ENCODE results near the gene MYO6. TPM values are rescaled to one million over a fixed set of nuclear protein-coding genes. Genes with fewer than 3 reads are reported as not detected.
"Not testable (repeated sequence)": the region's sequence is repeated elsewhere in the genome, so short reads cannot be mapped to it uniquely, and the experiment has no call there.

Gene MYO6
- polyA plus RNA-seq, 6 donors from 2014 or later: 0.05 to 0.16 (median 0.08) TPM; not detected in 3

GRCh38 chr6:75892384-75892783 lies 143.3 kb downstream of the MYO6 start:
- Mint-ChIP-seq H3K9me3 (peaks cover 0 to 1% (median 0%) of the 10 kb centered on the region in 7 donors), H3K4me3 (peak overlapping the region in 1 of 8 donors; percentile 42), H3K36me3 (no peaks in the 10 kb centered on the region), H3K4me1 (no peaks in the 10 kb centered on the region), H3K27me3 (peaks cover 0 to 4% (median 0%) of the 10 kb centered on the region in 3 donors), H3K27ac (no peak overlapping the region)
- DNase-seq (no peak), ATAC-seq (ENCODE audit: low read depth in 2 of 2) (no peak)

GRCh38 chr6:75893058-75893775 lies 144.2 kb downstream of the MYO6 start:
- ATAC-seq (ENCODE audit: low read depth in 2 of 2) (no peak), DNase-seq (no peak)
- peaks cover 0 to 1% (median 0%) of the 10 kb centered on the region in 7 donors for H3K9me3 Mint-ChIP-seq
- H3K36me3 Mint-ChIP-seq: no peaks in the 10 kb centered on the region
- no peaks in the 10 kb centered on the region for H3K4me1 Mint-ChIP-seq
- H3K27ac Mint-ChIP-seq: no peak overlapping the region
- peaks cover 0 to 4% (median 0%) of the 10 kb centered on the region in 3 donors for H3K27me3 Mint-ChIP-seq
- H3K4me3 Mint-ChIP-seq: no peak overlapping the region

- H3K9me3 Mint-ChIP-seq: peaks cover 0 to 1% (median 0%) of the 10 kb centered on the region in 7 donors
- no peak for ATAC-seq (ENCODE audit: low read depth in 2 of 2)
- H3K27me3 Mint-ChIP-seq: peaks cover 0 to 4% (median 0%) of the 10 kb centered on the region in 3 donors
- H3K36me3 Mint-ChIP-seq: no peaks in the 10 kb centered on the region
- H3K27ac Mint-ChIP-seq: peak overlapping the region in 1 of 6 donors; percentile 19
- H3K4me3 Mint-ChIP-seq: no peak overlapping the region
- no peak for DNase-seq
- no peaks in the 10 kb centered on the region for H3K4me1 Mint-ChIP-seq
Observed at GRCh38 chr6:75893776-75894152, 144.7 kb downstream of the MYO6 start.

- ATAC-seq (ENCODE audit: low read depth in 2 of 2) (no peak), DNase-seq (no peak)
- Mint-ChIP-seq H3K4me3 (no peak overlapping the region), H3K4me1 (no peaks in the 10 kb centered on the region), H3K27ac (no peak overlapping the region), H3K27me3 (peaks cover 0 to 4% (median 0%) of the 10 kb centered on the region in 3 donors), H3K36me3 (no peaks in the 10 kb centered on the region), H3K9me3 (peaks cover 0 to 7% (median 0%) of the 10 kb centered on the region in 7 donors)
Observed at GRCh38 chr6:75896526-75896925, 147.5 kb downstream of the MYO6 start.

- not testable (repeated sequence) for H3K27me3 Mint-ChIP-seq; DNase-seq; ATAC-seq (ENCODE audit: low read depth in 2 of 2); H3K27ac Mint-ChIP-seq; H3K4me1 Mint-ChIP-seq; H3K36me3 Mint-ChIP-seq; H3K4me3 Mint-ChIP-seq
- H3K9me3 Mint-ChIP-seq: peaks cover 0 to 13% (median 0%) of the 10 kb centered on the region in 7 donors
Observed at GRCh38 chr6:75900216-75900615, 151.2 kb downstream of the MYO6 start.

GRCh38 chr6:75905129-75905528 lies 156.1 kb downstream of the MYO6 start:
- H3K27me3 Mint-ChIP-seq; H3K4me1 Mint-ChIP-seq; H3K27ac Mint-ChIP-seq; H3K4me3 Mint-ChIP-seq; H3K36me3 Mint-ChIP-seq; ATAC-seq (ENCODE audit: low read depth in 2 of 2); DNase-seq: not testable (repeated sequence)
- peaks cover 0 to 15% (median 0%) of the 10 kb centered on the region in 7 donors for H3K9me3 Mint-ChIP-seq

- Mint-ChIP-seq H3K27me3 (peaks cover 0 to 6% (median 0%) of the 10 kb centered on the region in 3 donors), H3K27ac (no peak overlapping the region), H3K4me1 (no peaks in the 10 kb centered on the region), H3K36me3 (no peaks in the 10 kb centered on the region), H3K9me3 (peaks cover 0 to 9% (median 0%) of the 10 kb centered on the region in 7 donors), H3K4me3 (no peak overlapping the region)
- DNase-seq: no peak
- no peak for ATAC-seq (ENCODE audit: low read depth in 2 of 2)
Observed at GRCh38 chr6:75906871-75907270, 157.8 kb downstream of the MYO6 start.

- Mint-ChIP-seq H3K4me3 (no peak overlapping the region), H3K36me3 (no peaks in the 10 kb centered on the region), H3K27me3 (peaks cover 0 to 8% (median 0%) of the 10 kb centered on the region in 3 donors), H3K27ac (no peak overlapping the region), H3K9me3 (peaks cover 0 to 9% (median 0%) of the 10 kb centered on the region in 7 donors), H3K4me1 (no peaks in the 10 kb centered on the region)
- ATAC-seq (ENCODE audit: low read depth in 2 of 2) (no peak), DNase-seq (no peak)
Observed at GRCh38 chr6:75907444-75907843, 158.4 kb downstream of the MYO6 start.

GRCh38 chr6:75913040-75913439 lies 164.0 kb downstream of the MYO6 start:
- Mint-ChIP-seq H3K27me3 (peaks cover 6 to 20% (median 7%) of the 10 kb centered on the region in 3 donors), H3K9me3 (no peaks in the 10 kb centered on the region), H3K27ac (no peak overlapping the region), H3K4me1 (no peaks in the 10 kb centered on the region), H3K36me3 (no peaks in the 10 kb centered on the region), H3K4me3 (no peak overlapping the region)
- no peak for ATAC-seq (ENCODE audit: low read depth in 2 of 2)
- DNase-seq: no peak

GRCh38 chr6:75922226-75922625 lies 173.2 kb downstream of the MYO6 start:
- no peak overlapping the region for H3K4me3 Mint-ChIP-seq
- no peak overlapping the region for H3K27ac Mint-ChIP-seq
- no peaks in the 10 kb centered on the region for H3K36me3 Mint-ChIP-seq
- ATAC-seq (ENCODE audit: low read depth in 2 of 2): no peak
- H3K27me3 Mint-ChIP-seq: peaks cover 5 to 13% (median 6%) of the 10 kb centered on the region in 3 donors
- no peaks in the 10 kb centered on the region for H3K9me3 Mint-ChIP-seq
- no peak for DNase-seq
- no peaks in the 10 kb centered on the region for H3K4me1 Mint-ChIP-seq

- H3K36me3 Mint-ChIP-seq: no peaks in the 10 kb centered on the region
- H3K27ac Mint-ChIP-seq: no peak overlapping the region
- no peak overlapping the region for H3K4me3 Mint-ChIP-seq
- H3K9me3 Mint-ChIP-seq: peaks cover 0 to 4% (median 0%) of the 10 kb centered on the region in 7 donors
- H3K27me3 Mint-ChIP-seq: peaks cover 0 to 8% (median 6%) of the 10 kb centered on the region in 3 donors
- ATAC-seq (ENCODE audit: low read depth in 2 of 2): no peak
- H3K4me1 Mint-ChIP-seq: no peaks in the 10 kb centered on the region
- DNase-seq: no peak
Observed at GRCh38 chr6:75926293-75927168, 177.5 kb downstream of the MYO6 start.

- DNase-seq (no peak), ATAC-seq (ENCODE audit: low read depth in 2 of 2) (no peak)
- Mint-ChIP-seq H3K27me3 (peaks cover 24 to 31% (median 27%) of the 10 kb centered on the region in 3 donors), H3K4me3 (no peak overlapping the region), H3K27ac (peak overlapping the region in 1 of 6 donors; percentile 46), H3K36me3 (no peaks in the 10 kb centered on the region), H3K9me3 (peaks cover 0 to 4% (median 0%) of the 10 kb centered on the region in 7 donors), H3K4me1 (peaks cover 5 to 8% (median 6%) of the 10 kb centered on the region in 3 donors)
Observed at GRCh38 chr6:75931011-75931680, 182.1 kb downstream of the MYO6 start.

GRCh38 chr6:75932067-75932466 lies 183.0 kb downstream of the MYO6 start:
- ATAC-seq (ENCODE audit: low read depth in 2 of 2) (no peak), DNase-seq (no peak)
- H3K36me3 Mint-ChIP-seq: no peaks in the 10 kb centered on the region
- no peak overlapping the region for H3K4me3 Mint-ChIP-seq
- peaks cover 24 to 40% (median 36%) of the 10 kb centered on the region in 3 donors for H3K27me3 Mint-ChIP-seq
- peaks cover 5 to 8% (median 6%) of the 10 kb centered on the region in 3 donors for H3K4me1 Mint-ChIP-seq
- H3K9me3 Mint-ChIP-seq: peaks cover 0 to 4% (median 0%) of the 10 kb centered on the region in 7 donors
- no peak overlapping the region for H3K27ac Mint-ChIP-seq
